Pancreas (tissue), 10 donors: ENCODE data around the gene NFATC3. TPM values are rescaled to one million over a fixed set of nuclear protein-coding genes. Genes with fewer than 3 reads are reported as not detected.
A peak's percentile ranks its signal among the peaks of the same experiment; 100 is the strongest.

Experiments used
- ATAC-seq, 4 donors: fragments of 200-7000 bp; cut with Tn5 transposase; one replicate each; pipeline versions ENCODE4 v1.8.0 to v1.9.1; 2020; ENCODE audit warnings: mild to moderate bottlenecking in 4 of 4, moderate library complexity in 4 of 4
- DNase-seq, 6 donors: peaks; one replicate each; pipeline ENCODE4 v3.0.0-alpha.2; 2020
- FAIRE-seq: peaks from 2 replicates; lab custom pipeline; 2012; peaks lifted over from hg19 to GRCh38; lab: Jason Lieb, UNC
- H3K27ac ChIP-seq, 4 donors: fragments of 200-600 bp; sonication (generic); 1 replicate in 3 of 4; 2 replicates in 1 of 4; pipeline versions ENCODE4 v1.5.0 to v1.8.0; 2020
- H3K27me3 ChIP-seq, 4 donors: fragments of 200-600 bp; one replicate each; pipeline ENCODE4 v1.8.0; 2021
- H3K36me3 ChIP-seq, 3 donors: fragments of 200-600 bp; sonication (generic) in 1 of 3; one replicate each; pipeline versions ENCODE4 v1.5.0 to v1.8.0; 2020 to 2021
- H3K4me1 ChIP-seq, 3 donors: fragments of 200-600 bp; one replicate each; pipeline ENCODE4 v1.8.0; 2021
- H3K4me3 ChIP-seq, 4 donors: fragments of 200-600 bp; sonication (generic) in 2 of 4; one replicate each; pipeline versions ENCODE4 v1.5.0 to v1.8.0; 2020 to 2021
- H3K9me3 ChIP-seq, 4 donors: fragments of 200-600 bp; one replicate each; pipeline ENCODE4 v1.8.0; 2021
- WGBS, 2 donors: extraction: QIAGEN DNeasy Blood & Tissue Kit; methylation state at CpG; one replicate each; pipeline ENCODE4 v1.1.7; 2013; 5-methylcytosine and 5-hydroxymethylcytosine counted together
- intact Hi-C, 3 donors: fragments of 100-400 bp; cut with DNase I; formaldehyde crosslinking; loops; one replicate each; pipeline versions ENCODE4 v1.11.1 to v1.14.2; 2022
- polyA plus RNA-seq, 2 donors: library from polyadenylated mRNA; stranded (reverse); fragments of 200-250 nt; gene quantifications; one replicate each; pipeline ENCODE4 v1.2.3, GENCODE V29; 2013
- total RNA-seq, 6 donors: library from RNA; stranded (reverse); fragmentation: NEBNext Ultra II Directional in 4 of 6; extraction: Animal tissue kit (Norgen Biotek cat#: 25700) in 4 of 6; gene quantifications; one replicate each; pipeline versions ENCODE4 v1.2.1 to v1.2.4, GENCODE V29; 2021 to 2023
- TF ChIP-seq, protein P1 (sequence below), 4 donors: fragments of 200-600 bp; sonication (generic) in 3 of 4; IDR thresholded peaks; one replicate each; pipeline versions ENCODE4 v1.5.0 to v1.8.0; 2021; ENCODE audit warnings: antibody characterized with exemption in 4 of 4
- donor health status: healthy with polysubstance abuse.
- donor health status: DM: no; HTN: no; CAD: no; lungs with moderate emphysema.
- donor health status: DM: no; HTN: no; CAD: no.
- donor health status: control.
- donor health status: control.
- donor health status: Bipolar disorder and iron deficiency.
- donor health status: DM: yes; HTN: yes; CAD: no.
- donor health status: DM: no; HTN: no; CAD: no.
- donor health status: DM: no; HTN: no; CAD: no.
- donor health status: DM: yes; HTN: yes; CAD: no.

Gene NFATC3
- total and polyA plus RNA-seq, 8 donors, result 3.8 to 19.3 (median 12.5) TPM

DNA sequence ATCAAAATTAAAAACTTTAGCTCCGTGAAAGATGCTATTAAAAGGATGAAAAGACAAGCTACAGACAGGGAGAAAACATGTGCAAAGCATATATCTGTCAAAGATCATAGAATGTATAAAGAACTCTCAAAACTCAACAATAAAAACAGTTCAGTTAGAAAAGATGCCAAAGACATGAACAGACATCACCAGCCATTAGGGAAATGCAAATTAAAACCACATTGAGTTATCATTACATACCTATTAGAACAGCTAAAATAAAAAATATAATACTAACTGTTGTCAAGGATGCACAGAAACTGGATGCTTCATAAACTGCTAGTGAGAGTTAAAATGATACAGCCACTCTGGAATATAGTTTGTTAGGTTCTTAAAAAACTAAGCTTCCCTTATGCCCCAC is 58.8 kb downstream of the NFATC3 start:
- intact Hi-C loops, result no loop called here
- no peaks in the 10 kb centered on the region for H3K9me3 ChIP-seq
- peaks cover 0 to 5% (median 0%) of the 10 kb centered on the region in 3 donors for H3K36me3 ChIP-seq
- no peak for DNase-seq
- H3K27ac ChIP-seq, result no peak overlapping the region
- H3K4me3 ChIP-seq, result no peak overlapping the region
- ATAC-seq, result no peak
- H3K4me1 ChIP-seq, result peaks cover 7 to 13% (median 9%) of the 10 kb centered on the region in 3 donors
- TF ChIP-seq, protein P1, sequence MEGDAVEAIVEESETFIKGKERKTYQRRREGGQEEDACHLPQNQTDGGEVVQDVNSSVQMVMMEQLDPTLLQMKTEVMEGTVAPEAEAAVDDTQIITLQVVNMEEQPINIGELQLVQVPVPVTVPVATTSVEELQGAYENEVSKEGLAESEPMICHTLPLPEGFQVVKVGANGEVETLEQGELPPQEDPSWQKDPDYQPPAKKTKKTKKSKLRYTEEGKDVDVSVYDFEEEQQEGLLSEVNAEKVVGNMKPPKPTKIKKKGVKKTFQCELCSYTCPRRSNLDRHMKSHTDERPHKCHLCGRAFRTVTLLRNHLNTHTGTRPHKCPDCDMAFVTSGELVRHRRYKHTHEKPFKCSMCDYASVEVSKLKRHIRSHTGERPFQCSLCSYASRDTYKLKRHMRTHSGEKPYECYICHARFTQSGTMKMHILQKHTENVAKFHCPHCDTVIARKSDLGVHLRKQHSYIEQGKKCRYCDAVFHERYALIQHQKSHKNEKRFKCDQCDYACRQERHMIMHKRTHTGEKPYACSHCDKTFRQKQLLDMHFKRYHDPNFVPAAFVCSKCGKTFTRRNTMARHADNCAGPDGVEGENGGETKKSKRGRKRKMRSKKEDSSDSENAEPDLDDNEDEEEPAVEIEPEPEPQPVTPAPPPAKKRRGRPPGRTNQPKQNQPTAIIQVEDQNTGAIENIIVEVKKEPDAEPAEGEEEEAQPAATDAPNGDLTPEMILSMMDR (IDR thresholded peaks at IDR 0.05), result no peak
- FAIRE-seq, result no peak
- no peaks in the 10 kb centered on the region for H3K27me3 ChIP-seq
- WGBS, 2 donors, result 82 to 92% methylated on average over 1 of the region's 1 CpG

DNA sequence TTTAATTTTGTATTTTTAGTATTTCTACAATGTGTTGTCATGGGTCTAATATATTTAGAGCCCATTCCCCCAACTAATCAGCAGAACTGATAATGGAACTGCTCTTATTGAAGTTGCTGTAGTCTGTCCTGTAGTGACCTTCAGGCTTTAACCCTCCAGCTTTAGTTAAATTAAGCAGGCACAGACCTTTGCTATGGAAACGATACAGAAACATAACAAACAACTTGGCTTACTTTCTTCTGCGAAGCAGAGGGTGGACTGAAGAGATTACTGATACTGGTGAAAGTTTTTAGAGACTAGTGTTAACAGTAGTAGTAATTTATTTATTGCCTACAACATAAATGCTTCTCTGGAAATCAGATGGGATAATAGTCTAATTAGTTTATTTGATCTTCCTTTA is 61.4 kb downstream of the NFATC3 start:
- Histone ChIP-seq H3K4me1 (peaks cover 7 to 13% (median 9%) of the 10 kb centered on the region in 3 donors), H3K27ac (no peak overlapping the region), H3K9me3 (no peaks in the 10 kb centered on the region), H3K36me3 (peaks cover 0 to 5% (median 0%) of the 10 kb centered on the region in 3 donors), H3K27me3 (no peaks in the 10 kb centered on the region), H3K4me3 (no peak overlapping the region)
- peak; percentile 91 for FAIRE-seq
- ATAC-seq, result peak; percentile 64 to 94 (median 85)
- TF ChIP-seq, protein P1 (IDR thresholded peaks at IDR 0.05), result no peak
- WGBS, 2 donors, result 3 to 8% methylated on average over 2 of the region's 2 CpGs
- intact Hi-C loops, result no loop called here
- no peak for DNase-seq

DNA sequence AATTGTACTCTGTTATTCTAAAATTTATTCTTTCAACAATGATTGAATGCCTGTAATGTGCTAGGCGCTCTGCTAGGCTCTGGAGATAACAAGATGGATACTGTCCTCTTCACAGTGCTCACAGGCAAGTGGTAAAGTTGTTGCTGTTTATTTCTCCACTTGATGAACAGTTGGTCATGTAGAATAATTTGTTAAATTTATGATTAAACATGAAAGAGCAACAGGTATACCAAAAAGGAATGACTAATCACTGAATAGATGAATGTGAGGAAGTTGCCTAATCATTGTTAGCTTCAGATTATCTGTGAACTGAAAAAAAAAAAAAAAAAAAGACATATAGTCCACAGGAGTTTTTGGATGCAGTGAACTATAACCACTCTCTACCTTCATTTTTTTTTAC is 62.3 kb downstream of the NFATC3 start:
- H3K27ac ChIP-seq, result no peak overlapping the region
- no peaks in the 10 kb centered on the region for H3K9me3 ChIP-seq
- FAIRE-seq (no peak), ATAC-seq (no peak), DNase-seq (no peak)
- H3K27me3 ChIP-seq, result no peaks in the 10 kb centered on the region
- H3K4me1 ChIP-seq, result peaks cover 7 to 13% (median 9%) of the 10 kb centered on the region in 3 donors
- no peak overlapping the region for H3K4me3 ChIP-seq
- 90 to 95% methylated on average over 1 of the region's 1 CpG for WGBS, 2 donors
- TF ChIP-seq, protein P1 (IDR thresholded peaks at IDR 0.05), result no peak
- intact Hi-C loops, result no loop called here
- peaks cover 0 to 5% (median 0%) of the 10 kb centered on the region in 3 donors for H3K36me3 ChIP-seq

- FAIRE-seq (no peak), DNase-seq (no peak), ATAC-seq (no peak)
- H3K4me3 ChIP-seq, result no peak overlapping the region
- peaks cover 0 to 4% (median 0%) of the 10 kb centered on the region in 3 donors for H3K36me3 ChIP-seq
- H3K4me1 ChIP-seq, result peaks cover 7 to 13% (median 9%) of the 10 kb centered on the region in 3 donors
- intact Hi-C loops, result no loop called here
- no peak overlapping the region for H3K27ac ChIP-seq
- TF ChIP-seq, protein P1 (IDR thresholded peaks at IDR 0.05), result no peak
- no peaks in the 10 kb centered on the region for H3K9me3 ChIP-seq
- H3K27me3 ChIP-seq, result no peaks in the 10 kb centered on the region
Measured at GRCh38 chr16:68149596-68149995, 64.4 kb downstream of the NFATC3 start.

- FAIRE-seq (no peak), DNase-seq (no peak), ATAC-seq (no peak)
- H3K4me1 ChIP-seq, result no peaks in the 10 kb centered on the region
- TF ChIP-seq, protein P1 (IDR thresholded peaks at IDR 0.05), result no peak
- WGBS, 2 donors, result 78% methylated on average over 3 of the region's 3 CpGs
- intact Hi-C loops, result no loop called here
- no peak overlapping the region for H3K4me3 ChIP-seq
- no peak overlapping the region for H3K27ac ChIP-seq
- H3K27me3 ChIP-seq, result no peaks in the 10 kb centered on the region
- H3K36me3 ChIP-seq, result no peaks in the 10 kb centered on the region
- H3K9me3 ChIP-seq, result no peaks in the 10 kb centered on the region
Measured at GRCh38 chr16:68155425-68155824, 70.3 kb downstream of the NFATC3 start.
